Measurements from ENCODE around the gene CEP192.

The CEP192 gene

DNA sequence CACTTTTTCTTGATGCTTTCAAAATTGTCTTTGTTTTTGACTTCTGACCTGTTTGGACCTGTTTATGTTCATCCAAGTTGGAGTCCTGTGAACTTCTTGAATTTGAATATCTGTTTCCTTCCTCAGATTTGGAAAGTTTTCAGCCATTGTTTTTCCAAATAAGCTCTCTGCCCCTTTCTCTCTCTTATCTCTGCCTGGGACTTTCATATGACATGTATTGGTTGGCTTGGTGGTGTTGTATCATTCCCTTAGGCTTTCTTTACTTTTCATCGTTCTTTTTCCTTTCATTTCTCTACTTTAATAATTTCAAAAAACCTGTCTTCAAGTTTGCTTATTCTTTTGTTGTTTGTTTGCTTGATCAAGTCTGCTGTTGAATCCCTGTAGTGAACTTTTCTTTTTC lies 167.3 kb downstream of the CEP192 start:
- H3K4me3 ChIP-seq (replicated peaks; ENCODE audit: insufficient read depth, low read length), result no peak overlapping the region
- no peaks in the 10 kb centered on the region for H3K27me3 ChIP-seq (ENCODE audit: insufficient read depth, poor library complexity, severe bottlenecking)
- DNase-seq (ENCODE audit: low read depth in 1 of 2, low spot score in 1 of 2), result no peak
- TF ChIP-seq SPI1 (IDR thresholded peaks at IDR 0.05; ENCODE audit: borderline replicate concordance, low read depth), result no peak
- TF ChIP-seq CTCF (IDR thresholded peaks at IDR 0.05; ENCODE audit: insufficient read depth, low read length), result no peak
- no peak for TF ChIP-seq GABPA (IDR thresholded peaks at IDR 0.05; ENCODE audit: low read depth)
- TF ChIP-seq POLR2AphosphoS5 (IDR thresholded peaks at IDR 0.05; ENCODE audit: low read depth), result no peak
- no peak for TF ChIP-seq REST (IDR thresholded peaks at IDR 0.05; ENCODE audit: insufficient replicate concordance, low read depth)
- no peak overlapping the region for H3K27ac ChIP-seq (replicated peaks)

DNA sequence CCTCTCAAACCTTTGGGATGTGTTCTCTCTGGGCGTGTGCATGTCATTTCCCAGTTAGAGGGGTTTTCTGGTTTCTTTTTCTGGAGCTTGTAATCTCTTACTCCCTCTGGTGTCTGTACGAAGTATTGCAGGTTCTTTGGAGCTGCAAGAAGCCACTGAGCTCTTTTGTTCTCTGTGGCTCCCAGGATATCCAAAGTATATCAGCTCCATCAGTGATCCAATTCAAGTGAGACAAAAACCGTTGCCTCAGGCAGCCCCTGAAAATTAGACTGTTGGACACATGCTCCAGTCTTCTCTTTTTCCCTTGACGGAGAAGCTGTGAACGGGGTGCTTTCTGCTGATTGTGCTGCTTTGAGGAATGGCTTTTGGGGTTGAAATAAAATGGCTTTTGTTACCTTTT lies 168.4 kb downstream of the CEP192 start:
- no peak overlapping the region for H3K4me3 ChIP-seq (replicated peaks; ENCODE audit: insufficient read depth, low read length)
- peak; percentile 57 to 58 for DNase-seq (ENCODE audit: low read depth in 1 of 2, low spot score in 1 of 2)
- H3K27me3 ChIP-seq (ENCODE audit: insufficient read depth, poor library complexity, severe bottlenecking), result no peaks in the 10 kb centered on the region
- TF ChIP-seq REST (IDR thresholded peaks at IDR 0.05; ENCODE audit: insufficient replicate concordance, low read depth), result no peak
- peak; percentile 76 for TF ChIP-seq CTCF (IDR thresholded peaks at IDR 0.05; ENCODE audit: insufficient read depth, low read length)
- H3K27ac ChIP-seq (replicated peaks), result no peak overlapping the region

- TF ChIP-seq CTCF (IDR thresholded peaks at IDR 0.05; ENCODE audit: insufficient read depth, low read length), result no peak
- no peak for TF ChIP-seq SPI1 (IDR thresholded peaks at IDR 0.05; ENCODE audit: borderline replicate concordance, low read depth)
- TF ChIP-seq GABPA (IDR thresholded peaks at IDR 0.05; ENCODE audit: low read depth), result no peak
- TF ChIP-seq REST (IDR thresholded peaks at IDR 0.05; ENCODE audit: insufficient replicate concordance, low read depth), result no peak
- TF ChIP-seq POLR2AphosphoS5 (IDR thresholded peaks at IDR 0.05; ENCODE audit: low read depth), result no peak
- DNase-seq (ENCODE audit: low read depth in 1 of 2, low spot score in 1 of 2), result no peak
- Histone ChIP-seq H3K27me3 (ENCODE audit: insufficient read depth, poor library complexity, severe bottlenecking) (no peaks in the 10 kb centered on the region), H3K4me3 (replicated peaks; ENCODE audit: insufficient read depth, low read length) (no peak overlapping the region), H3K27ac (replicated peaks) (no peak overlapping the region)
Measured at GRCh38 chr18:13161276-13161899, 170.2 kb downstream of the CEP192 start.

Measured in HL-60 (cell line).